Astrocyte (in vitro differentiated cells and primary cell): ENCODE results near the gene MYO5A. TPM values are rescaled to one million over a fixed set of nuclear protein-coding genes. Genes with fewer than 3 reads are reported as not detected.

ENCODE experiments used
- DNase-seq: peaks from one replicate; pipeline ENCODE4 v3.0.0-alpha.2; 2010; ENCODE audit warnings: low read depth
- FAIRE-seq: peaks from 2 replicates; lab custom pipeline; 2011; peaks lifted over from hg19 to GRCh38; lab: Jason Lieb, UNC
- H2AFZ ChIP-seq: 2 replicates; pipeline ENCODE4 v1.6.0; 2012; ENCODE audit warnings: low read depth, low read length, inconsistent platforms
- H3K27ac ChIP-seq: 2 replicates; pipeline ENCODE4 v1.5.1; 2011; ENCODE audit warnings: low read depth, low read length, inconsistent platforms
- H3K27me3 ChIP-seq: 2 replicates; pipeline ENCODE4 v1.6.0; 2011; ENCODE audit warnings: low read length, inconsistent platforms; ENCODE audit not compliant: insufficient read depth
- H3K36me3 ChIP-seq: 2 replicates; pipeline ENCODE4 v1.5.1; 2011; ENCODE audit warnings: low read length, inconsistent platforms; ENCODE audit not compliant: insufficient read depth
- H3K4me1 ChIP-seq: 2 replicates; pipeline ENCODE4 v1.5.1; 2011; ENCODE audit warnings: low read length, inconsistent platforms; ENCODE audit not compliant: insufficient read depth
- H3K4me2 ChIP-seq: 2 replicates; pipeline ENCODE4 v1.6.0; 2012; ENCODE audit warnings: low read length, inconsistent platforms
- H3K4me3 ChIP-seq: 2 replicates; pipeline ENCODE4 v1.5.1; 2011; ENCODE audit warnings: low read depth, mild to moderate bottlenecking, low read length, inconsistent platforms; ENCODE audit not compliant: insufficient read depth
- H3K79me2 ChIP-seq: 2 replicates; pipeline ENCODE4 v1.6.0; 2012; ENCODE audit warnings: mild to moderate bottlenecking, low read length, inconsistent platforms; ENCODE audit not compliant: insufficient read depth
- H3K9ac ChIP-seq: 2 replicates; pipeline ENCODE4 v1.6.0; 2012; ENCODE audit warnings: mild to moderate bottlenecking, low read length, inconsistent platforms
- H3K9me3 ChIP-seq: 2 replicates; pipeline ENCODE4 v1.5.1; 2012; ENCODE audit warnings: low read depth, mild to moderate bottlenecking, low read length, inconsistent platforms; ENCODE audit not compliant: insufficient read depth
- H4K20me1 ChIP-seq: 2 replicates; pipeline ENCODE4 v1.6.0; 2012; ENCODE audit warnings: low read length, inconsistent platforms; ENCODE audit not compliant: insufficient read depth
- H3K27ac Mint-ChIP-seq: one replicate; pipeline ENCODE4 v1.8.0; 2021; ENCODE audit warnings: mild to moderate bottlenecking, mixed read lengths; ENCODE audit not compliant: unreplicated experiment
- H3K27me3 Mint-ChIP-seq: one replicate; pipeline ENCODE4 v1.8.0; 2021; ENCODE audit warnings: low read depth, mixed read lengths; ENCODE audit not compliant: unreplicated experiment
- H3K36me3 Mint-ChIP-seq: one replicate; pipeline ENCODE4 v1.8.0; 2021; ENCODE audit warnings: low read depth, mixed read lengths; ENCODE audit not compliant: unreplicated experiment
- H3K4me1 Mint-ChIP-seq: one replicate; pipeline ENCODE4 v1.8.0; 2021; ENCODE audit warnings: low read depth, mixed read lengths; ENCODE audit not compliant: unreplicated experiment
- H3K4me3 Mint-ChIP-seq: one replicate; pipeline ENCODE4 v1.8.0; 2021; ENCODE audit warnings: mild to moderate bottlenecking, moderate library complexity, mixed read lengths; ENCODE audit not compliant: unreplicated experiment
- H3K9me3 Mint-ChIP-seq: one replicate; pipeline ENCODE4 v1.8.0; 2021; ENCODE audit warnings: mild to moderate bottlenecking, mixed read lengths; ENCODE audit not compliant: unreplicated experiment
- EZH2 ChIP-seq: IDR thresholded peaks from 2 replicates; pipeline ENCODE4 v1.6.1; 2012; ENCODE audit warnings: mild to moderate bottlenecking, low read length, inconsistent platforms; ENCODE audit not compliant: insufficient read depth
- total RNA-seq: library from RNA; stranded (reverse); gene quantifications from 2 replicates; pipeline ENCODE4 v1.2.1, GENCODE V29; 2021
- TF ChIP-seq, protein P1 (sequence below): IDR thresholded peaks from 2 replicates; pipeline ENCODE4 v1.5.1; 2011; ENCODE audit warnings: low read depth, mild to moderate bottlenecking, inconsistent platforms, low read length, moderate library complexity; ENCODE audit not compliant: insufficient read depth

Gene MYO5A
- total RNA-seq, 1 donor from 2014 or later, result 47.6 TPM

DNA sequence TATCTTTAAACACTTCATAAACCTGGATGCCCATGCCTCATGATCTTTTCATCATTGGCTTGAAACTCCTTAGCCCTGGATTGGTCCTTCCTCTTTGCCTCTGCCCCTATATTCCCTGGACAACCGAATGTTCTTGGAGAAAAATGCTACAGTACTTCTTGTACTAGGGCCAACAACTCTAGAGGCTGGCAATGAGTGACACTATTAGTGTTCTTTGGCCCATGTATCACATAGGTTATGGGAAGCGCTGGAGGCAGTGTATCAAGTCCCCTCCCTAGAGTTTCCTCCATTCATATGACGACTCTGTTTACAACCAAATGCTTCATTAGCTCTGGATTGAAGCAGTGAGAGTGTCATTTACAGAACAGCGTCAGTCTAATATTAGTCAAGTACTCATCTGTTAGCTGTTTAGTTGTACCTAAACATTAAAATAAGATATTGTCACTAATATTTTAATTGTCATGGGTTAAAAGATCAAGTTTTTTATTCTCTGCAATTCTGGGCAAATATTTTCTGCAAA is 166.6 kb downstream of the MYO5A start:
- no peak for DNase-seq
- peaks cover 3% of the 10 kb centered on the region for H3K36me3 ChIP-seq
- Mint-ChIP-seq H3K27me3 (no peaks in the 10 kb centered on the region), H3K27ac (no peak overlapping the region), H3K36me3 (peaks cover 19% of the 10 kb centered on the region), H3K9me3 (no peaks in the 10 kb centered on the region), H3K4me1 (peaks cover 5% of the 10 kb centered on the region), H3K4me3 (no peak overlapping the region)
- no peak overlapping the region for H2AFZ ChIP-seq
- no peaks in the 10 kb centered on the region for H3K79me2 ChIP-seq
- H3K9ac ChIP-seq, result no peak overlapping the region
- H3K27ac ChIP-seq, result no peak overlapping the region
- H4K20me1 ChIP-seq, result no peaks in the 10 kb centered on the region
- TF ChIP-seq EZH2, result no peak
- TF ChIP-seq, protein P1, sequence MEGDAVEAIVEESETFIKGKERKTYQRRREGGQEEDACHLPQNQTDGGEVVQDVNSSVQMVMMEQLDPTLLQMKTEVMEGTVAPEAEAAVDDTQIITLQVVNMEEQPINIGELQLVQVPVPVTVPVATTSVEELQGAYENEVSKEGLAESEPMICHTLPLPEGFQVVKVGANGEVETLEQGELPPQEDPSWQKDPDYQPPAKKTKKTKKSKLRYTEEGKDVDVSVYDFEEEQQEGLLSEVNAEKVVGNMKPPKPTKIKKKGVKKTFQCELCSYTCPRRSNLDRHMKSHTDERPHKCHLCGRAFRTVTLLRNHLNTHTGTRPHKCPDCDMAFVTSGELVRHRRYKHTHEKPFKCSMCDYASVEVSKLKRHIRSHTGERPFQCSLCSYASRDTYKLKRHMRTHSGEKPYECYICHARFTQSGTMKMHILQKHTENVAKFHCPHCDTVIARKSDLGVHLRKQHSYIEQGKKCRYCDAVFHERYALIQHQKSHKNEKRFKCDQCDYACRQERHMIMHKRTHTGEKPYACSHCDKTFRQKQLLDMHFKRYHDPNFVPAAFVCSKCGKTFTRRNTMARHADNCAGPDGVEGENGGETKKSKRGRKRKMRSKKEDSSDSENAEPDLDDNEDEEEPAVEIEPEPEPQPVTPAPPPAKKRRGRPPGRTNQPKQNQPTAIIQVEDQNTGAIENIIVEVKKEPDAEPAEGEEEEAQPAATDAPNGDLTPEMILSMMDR, result no peak
- no peaks in the 10 kb centered on the region for H3K4me1 ChIP-seq
- H3K27me3 ChIP-seq, result no peaks in the 10 kb centered on the region
- FAIRE-seq, result no peak
- no peak overlapping the region for H3K4me2 ChIP-seq
- H3K9me3 ChIP-seq, result no peaks in the 10 kb centered on the region
- no peak overlapping the region for H3K4me3 ChIP-seq

DNA sequence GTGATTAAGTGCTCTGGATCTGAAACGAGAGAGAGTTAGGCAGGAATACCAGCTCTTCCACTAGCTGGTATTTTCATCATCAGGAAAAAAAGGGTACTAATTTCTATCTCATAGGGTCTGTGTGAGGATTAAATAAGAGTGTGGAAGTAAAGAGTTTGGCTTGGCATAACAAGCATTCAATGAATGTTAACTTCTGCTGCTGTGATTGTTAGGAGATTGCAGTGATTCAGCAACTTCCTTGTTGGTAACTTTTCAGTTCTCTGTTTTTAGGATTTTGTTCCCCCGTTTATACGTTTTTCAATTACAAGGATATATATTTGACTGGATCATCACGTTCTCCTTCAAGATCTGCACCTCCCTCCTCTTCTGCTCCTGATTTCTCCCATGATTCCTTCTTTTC is 167.2 kb downstream of the MYO5A start:
- H3K4me1 Mint-ChIP-seq, result peaks cover 5% of the 10 kb centered on the region
- peaks cover 19% of the 10 kb centered on the region for H3K36me3 Mint-ChIP-seq
- H3K27me3 ChIP-seq, result no peaks in the 10 kb centered on the region
- H3K9ac ChIP-seq, result no peak overlapping the region
- H3K79me2 ChIP-seq, result no peaks in the 10 kb centered on the region
- H3K4me1 ChIP-seq, result no peaks in the 10 kb centered on the region
- H3K27ac Mint-ChIP-seq, result no peak overlapping the region
- no peak overlapping the region for H3K4me2 ChIP-seq
- H3K9me3 ChIP-seq, result no peaks in the 10 kb centered on the region
- no peaks in the 10 kb centered on the region for H3K9me3 Mint-ChIP-seq
- TF ChIP-seq, protein P1, result no peak
- TF ChIP-seq EZH2, result no peak
- H4K20me1 ChIP-seq, result no peaks in the 10 kb centered on the region
- no peak overlapping the region for H3K27ac ChIP-seq
- peaks cover 3% of the 10 kb centered on the region for H3K36me3 ChIP-seq
- H3K27me3 Mint-ChIP-seq, result no peaks in the 10 kb centered on the region
- no peak for FAIRE-seq
- no peak for DNase-seq
- H3K4me3 Mint-ChIP-seq, result no peak overlapping the region
- no peak overlapping the region for H3K4me3 ChIP-seq
- H2AFZ ChIP-seq, result no peak overlapping the region

DNA sequence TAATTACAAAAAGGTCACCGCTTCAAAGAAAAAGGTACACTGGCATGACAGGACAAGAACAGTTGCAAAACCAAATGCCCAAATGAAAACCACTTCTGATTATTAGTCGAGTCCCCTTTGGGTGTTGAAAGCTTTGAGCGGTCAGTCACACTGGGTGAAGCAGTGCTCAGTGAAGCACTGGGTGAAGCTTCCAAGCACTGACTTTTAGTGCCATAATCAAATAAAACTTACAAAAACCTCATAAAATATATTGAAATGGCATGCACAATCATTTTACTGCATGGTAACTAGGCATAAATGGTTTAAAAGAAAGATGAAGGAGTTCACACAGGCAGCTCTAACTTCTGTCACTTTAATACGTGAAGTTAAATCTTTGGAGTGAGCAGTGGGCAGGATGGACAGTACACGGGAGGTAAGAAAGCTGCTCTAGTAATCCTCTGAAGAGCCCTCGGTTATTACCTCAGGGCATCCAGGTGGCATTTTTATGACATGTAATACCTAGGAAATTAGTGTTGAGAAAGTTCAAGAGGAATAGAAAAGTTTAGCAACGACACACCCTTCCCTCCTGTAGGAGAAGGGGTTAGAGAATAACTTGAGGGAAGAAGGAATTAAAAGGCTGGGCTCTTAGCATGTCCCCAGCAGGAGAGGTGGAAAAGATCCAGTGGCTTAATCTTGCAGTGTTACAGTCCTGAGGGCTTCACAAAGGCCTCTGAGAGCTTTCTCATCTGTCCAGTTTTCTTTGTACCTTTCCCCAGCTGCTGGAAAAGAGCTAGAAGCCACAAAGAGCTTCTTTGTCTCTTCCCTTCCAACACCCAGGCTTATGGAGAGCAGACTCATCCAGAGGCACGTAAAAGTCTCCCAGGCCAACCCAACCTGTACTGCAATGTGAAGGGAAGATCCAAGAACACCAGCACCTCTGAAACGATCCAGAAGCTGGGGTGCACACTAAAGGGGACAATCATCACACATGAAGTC is 168.2 kb downstream of the MYO5A start:
- Histone ChIP-seq H3K27me3 (no peaks in the 10 kb centered on the region), H3K9ac (no peak overlapping the region), H4K20me1 (no peaks in the 10 kb centered on the region), H3K27ac (no peak overlapping the region), H3K4me3 (no peak overlapping the region), H3K4me1 (no peaks in the 10 kb centered on the region), H3K4me2 (no peak overlapping the region), H2AFZ (no peak overlapping the region), H3K9me3 (no peaks in the 10 kb centered on the region), H3K79me2 (no peaks in the 10 kb centered on the region), H3K36me3 (peaks cover 3% of the 10 kb centered on the region)
- no peak overlapping the region for H3K4me3 Mint-ChIP-seq
- H3K27ac Mint-ChIP-seq, result no peak overlapping the region
- FAIRE-seq (no peak), DNase-seq (no peak)
- H3K9me3 Mint-ChIP-seq, result no peaks in the 10 kb centered on the region
- H3K4me1 Mint-ChIP-seq, result peaks cover 5% of the 10 kb centered on the region
- H3K27me3 Mint-ChIP-seq, result no peaks in the 10 kb centered on the region
- no peak for TF ChIP-seq EZH2
- TF ChIP-seq, protein P1, result no peak
- H3K36me3 Mint-ChIP-seq, result peaks cover 16% of the 10 kb centered on the region
